ENCODE results near the gene DNAJC5G.

Gene DNAJC5G

DNA sequence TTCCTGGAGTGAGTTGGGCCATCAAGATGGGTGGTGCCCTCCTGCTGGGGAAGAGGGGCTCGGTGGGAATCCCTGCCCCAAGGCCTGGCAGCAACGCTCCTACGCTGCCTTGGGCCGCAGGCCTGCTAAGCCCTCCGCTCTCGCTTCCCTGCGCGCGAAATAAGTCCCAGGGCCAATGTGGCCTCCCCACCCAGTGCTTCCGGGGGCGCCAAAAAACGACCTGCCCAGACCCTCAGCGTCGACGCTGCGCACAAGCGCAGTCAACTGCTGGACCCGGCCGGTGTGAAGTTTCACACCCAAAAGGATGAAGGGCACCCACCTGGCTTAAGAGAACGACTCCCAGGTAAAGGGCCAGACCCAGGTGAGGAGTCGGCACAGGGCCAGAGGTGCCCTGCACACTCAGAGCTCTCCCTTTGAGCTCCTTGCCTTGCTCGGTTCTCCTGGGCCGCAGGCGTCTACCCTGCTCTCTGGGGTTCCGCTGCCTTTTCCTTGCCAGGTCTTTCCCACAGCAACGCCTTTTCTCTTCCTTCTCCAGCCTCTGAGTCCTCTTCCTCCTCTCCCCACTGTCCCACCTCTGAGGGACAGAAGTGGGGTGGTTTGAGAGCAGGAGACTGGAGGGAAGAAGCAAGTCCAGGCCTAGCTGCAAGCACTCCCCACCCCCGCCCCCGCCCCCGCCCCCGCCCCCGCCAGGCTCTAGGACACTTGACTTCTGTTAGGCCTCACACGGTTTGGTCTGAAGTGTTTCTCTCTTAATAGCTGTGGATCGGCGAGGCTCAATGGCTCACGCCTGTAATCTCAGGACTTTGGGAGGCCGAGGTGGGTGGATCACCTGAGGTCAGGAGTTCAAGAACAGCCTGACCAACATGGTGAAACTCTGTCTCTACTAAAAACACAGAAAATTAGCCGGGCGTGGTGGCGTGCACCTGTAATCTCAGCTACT, at the start of gene DNAJC5G:
Gene DNAJC5G (plus strand): TSS at position 223 of the 940 bp plus-strand sequence. CDS start 1,296 bp downstream, outside the sequence.
- DNase-seq: no peak

GRCh38 chr2:27225526-27225925, 49.7 kb upstream of the DNAJC5G start:
- DNase-seq: no peak

DNA sequence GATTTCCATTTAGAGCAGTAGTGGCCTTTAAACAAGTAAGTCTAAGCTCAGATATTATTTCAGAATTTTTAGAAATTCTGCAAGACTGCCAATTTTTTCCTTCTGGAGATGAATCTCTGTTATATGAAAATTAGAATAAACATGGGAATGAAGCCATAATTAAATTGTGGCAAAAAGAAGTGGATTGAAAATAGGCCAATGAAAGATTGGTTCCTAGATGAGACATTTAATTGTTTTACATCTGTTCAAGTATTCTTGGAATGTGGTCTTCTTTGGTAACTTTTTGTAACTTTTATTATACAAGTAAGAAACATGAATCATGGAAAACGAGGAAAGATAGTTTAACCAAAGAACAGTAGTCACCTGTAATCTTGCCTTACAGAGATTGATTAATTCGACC, 47.7 kb upstream of the DNAJC5G start:
- DNase-seq: no peak

DNA sequence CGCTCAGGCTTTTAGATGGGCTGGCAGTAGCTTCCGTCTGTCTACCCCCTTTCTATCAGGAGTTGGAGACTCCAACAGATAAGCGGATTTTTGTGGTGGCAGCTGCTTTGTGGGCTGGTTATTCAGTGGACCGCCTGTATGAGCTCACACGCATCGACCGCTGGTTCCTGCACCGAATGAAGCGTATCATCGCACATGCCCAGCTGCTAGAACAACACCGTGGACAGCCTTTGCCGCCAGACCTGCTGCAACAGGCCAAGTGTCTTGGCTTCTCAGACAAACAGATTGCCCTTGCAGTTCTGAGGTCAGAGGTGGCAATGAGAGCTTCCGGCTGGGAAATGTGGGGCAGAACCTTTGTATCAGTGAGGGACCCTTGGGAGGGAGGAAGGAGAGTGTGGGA, 43.3 kb upstream of the DNAJC5G start:
- no peak for DNase-seq

GRCh38 chr2:27233341-27233740, 41.9 kb upstream of the DNAJC5G start:
- DNase-seq: no peak

GRCh38 chr2:27236136-27236535, 39.1 kb upstream of the DNAJC5G start:
- DNase-seq: no peak

GRCh38 chr2:27236626-27237025, 38.6 kb upstream of the DNAJC5G start:
- no peak for DNase-seq

GRCh38 chr2:27237341-27237945, 37.8 kb upstream of the DNAJC5G start:
- no peak for DNase-seq

GRCh38 chr2:27238976-27239375, 36.3 kb upstream of the DNAJC5G start:
- DNase-seq: no peak

GRCh38 chr2:27240406-27240805, 34.8 kb upstream of the DNAJC5G start:
- DNase-seq: no peak

DNA sequence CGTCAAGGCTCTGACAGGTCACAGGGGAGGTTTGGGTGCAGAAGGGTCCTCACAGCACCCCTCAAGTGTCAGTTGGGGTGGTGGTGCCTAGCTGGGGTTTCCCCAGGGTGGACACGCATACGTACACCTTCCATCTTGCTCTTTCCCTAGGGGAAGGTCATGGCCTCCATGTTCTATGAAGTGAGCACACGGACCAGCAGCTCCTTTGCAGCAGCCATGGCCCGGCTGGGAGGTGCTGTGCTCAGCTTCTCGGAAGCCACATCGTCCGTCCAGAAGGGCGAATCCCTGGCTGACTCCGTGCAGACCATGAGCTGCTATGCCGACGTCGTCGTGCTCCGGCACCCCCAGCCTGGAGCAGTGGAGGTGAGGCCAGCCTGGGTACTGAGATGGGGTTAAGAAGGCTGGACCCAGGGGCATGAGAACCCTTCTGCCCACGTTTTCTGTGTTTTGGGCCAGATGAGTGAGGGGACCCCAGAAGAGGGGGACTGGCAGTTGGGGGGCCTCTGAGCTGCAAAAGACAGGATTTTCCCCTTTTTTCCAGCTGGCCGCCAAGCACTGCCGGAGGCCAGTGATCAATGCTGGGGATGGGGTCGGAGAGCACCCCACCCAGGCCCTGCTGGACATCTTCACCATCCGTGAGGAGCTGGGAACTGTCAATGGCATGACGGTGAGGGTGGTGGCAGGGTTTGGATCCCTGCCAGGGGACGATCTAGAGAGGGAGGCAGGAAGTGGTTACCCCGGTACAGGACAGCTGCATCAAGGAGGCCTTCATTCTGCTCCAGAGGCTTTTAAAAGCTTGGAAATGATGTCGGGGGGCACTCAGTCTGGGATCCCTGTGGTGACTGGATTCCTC, 33.2 kb upstream of the DNAJC5G start:
- DNase-seq: no peak

GRCh38 chr2:27242614-27242951, 32.6 kb upstream of the DNAJC5G start:
- DNase-seq: no peak

GRCh38 chr2:27243391-27244130, 31.7 kb upstream of the DNAJC5G start:
- DNase-seq: no peak

GRCh38 chr2:27245116-27245515, 30.1 kb upstream of the DNAJC5G start:
- no peak for DNase-seq

DNA sequence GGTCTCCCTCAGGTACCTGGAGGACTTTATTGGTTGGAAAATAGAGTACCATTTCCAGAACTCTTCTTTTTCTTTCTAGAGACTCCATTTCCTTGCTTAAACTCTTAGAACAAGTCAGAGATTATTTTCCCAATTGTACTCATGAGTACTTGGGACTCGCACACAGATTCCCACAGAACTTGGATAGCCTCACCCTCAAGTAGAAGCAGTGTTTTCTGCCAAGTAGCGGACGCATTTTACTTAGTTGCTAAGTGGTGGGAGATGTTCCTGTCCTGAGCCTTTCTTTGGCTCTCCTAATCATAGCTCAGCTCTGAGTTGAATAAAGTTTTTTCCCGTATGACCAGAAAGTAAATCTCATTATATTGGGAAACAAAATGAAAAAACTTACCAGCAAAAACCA, 29.6 kb upstream of the DNAJC5G start:
- DNase-seq: no peak

GRCh38 chr2:27247893-27248292, 27.3 kb upstream of the DNAJC5G start:
- no peak for DNase-seq

DNA sequence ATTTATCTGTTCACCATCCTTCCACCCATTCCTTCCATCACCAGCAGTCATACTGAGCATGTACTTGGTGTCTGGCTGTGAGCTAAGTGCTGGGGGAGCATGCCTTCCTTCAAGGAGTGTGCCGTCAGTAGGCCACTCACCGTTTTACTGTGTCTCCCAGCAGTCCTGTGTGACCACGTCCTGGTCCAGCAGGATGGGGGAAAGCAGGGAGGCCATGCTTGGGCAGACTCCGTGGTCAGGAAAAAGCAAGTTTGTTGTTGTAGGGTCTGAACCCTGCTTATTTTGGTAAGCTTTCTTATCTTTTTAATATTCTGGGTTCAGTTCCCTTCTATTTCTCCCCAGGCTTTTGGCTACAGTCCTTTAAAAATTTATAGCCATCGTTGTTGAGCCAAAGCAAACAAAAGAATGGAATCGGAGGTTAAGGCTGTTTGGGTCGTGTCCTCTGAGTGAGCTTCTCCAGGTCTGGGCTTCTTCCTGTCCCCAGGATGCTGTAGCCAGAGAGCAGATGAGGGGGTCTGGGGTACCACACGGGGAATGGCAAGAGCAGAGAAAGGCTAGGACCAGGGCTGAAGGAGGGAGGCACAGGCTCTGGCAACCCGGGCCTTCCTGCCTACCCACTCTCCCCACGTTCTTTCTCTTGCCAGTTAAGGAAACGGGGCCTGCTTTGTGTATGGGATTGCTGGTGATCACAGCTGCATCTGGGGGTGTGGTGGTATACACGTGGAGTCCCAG, 25.9 kb upstream of the DNAJC5G start:
- DNase-seq: no peak

DNA sequence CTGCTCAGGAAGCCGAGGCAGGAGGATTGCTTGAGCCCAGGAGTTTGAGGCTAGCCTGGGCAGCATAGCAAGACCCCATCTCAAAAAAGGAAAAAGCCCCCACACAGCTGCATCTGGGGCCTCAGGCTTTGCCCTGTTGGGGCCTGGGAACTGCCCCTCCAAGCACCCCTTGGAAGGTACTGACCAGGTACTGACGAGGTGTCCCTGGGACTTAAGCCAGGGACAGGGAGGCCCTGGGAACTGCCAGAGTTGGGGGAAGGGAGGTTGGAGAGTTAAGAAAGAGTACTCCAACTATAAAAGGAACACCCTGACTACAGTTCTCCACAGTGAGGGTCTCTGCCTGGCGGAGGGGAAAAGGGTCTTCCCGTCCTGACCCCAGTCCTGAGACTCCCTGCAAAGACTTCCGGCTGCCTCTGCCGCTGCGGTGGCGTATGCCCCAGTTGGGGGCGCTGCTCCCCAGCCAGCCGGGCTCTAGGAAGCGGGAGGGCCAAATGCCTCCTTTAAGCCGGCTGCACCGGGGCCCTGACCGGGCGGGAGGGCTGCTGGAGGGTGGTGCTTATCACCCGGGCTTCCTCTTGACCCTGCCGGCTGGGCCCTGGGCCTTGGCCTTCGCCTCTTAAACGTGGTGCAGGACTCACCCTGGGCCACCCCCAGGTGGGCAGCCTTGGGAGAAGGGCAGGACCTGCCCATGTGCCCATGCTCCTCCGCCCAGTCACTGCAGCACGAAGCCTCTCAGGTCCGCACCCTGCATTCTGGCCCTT, 25.2 kb upstream of the DNAJC5G start:
- DNase-seq: peak; percentile 67 to 73

DNA sequence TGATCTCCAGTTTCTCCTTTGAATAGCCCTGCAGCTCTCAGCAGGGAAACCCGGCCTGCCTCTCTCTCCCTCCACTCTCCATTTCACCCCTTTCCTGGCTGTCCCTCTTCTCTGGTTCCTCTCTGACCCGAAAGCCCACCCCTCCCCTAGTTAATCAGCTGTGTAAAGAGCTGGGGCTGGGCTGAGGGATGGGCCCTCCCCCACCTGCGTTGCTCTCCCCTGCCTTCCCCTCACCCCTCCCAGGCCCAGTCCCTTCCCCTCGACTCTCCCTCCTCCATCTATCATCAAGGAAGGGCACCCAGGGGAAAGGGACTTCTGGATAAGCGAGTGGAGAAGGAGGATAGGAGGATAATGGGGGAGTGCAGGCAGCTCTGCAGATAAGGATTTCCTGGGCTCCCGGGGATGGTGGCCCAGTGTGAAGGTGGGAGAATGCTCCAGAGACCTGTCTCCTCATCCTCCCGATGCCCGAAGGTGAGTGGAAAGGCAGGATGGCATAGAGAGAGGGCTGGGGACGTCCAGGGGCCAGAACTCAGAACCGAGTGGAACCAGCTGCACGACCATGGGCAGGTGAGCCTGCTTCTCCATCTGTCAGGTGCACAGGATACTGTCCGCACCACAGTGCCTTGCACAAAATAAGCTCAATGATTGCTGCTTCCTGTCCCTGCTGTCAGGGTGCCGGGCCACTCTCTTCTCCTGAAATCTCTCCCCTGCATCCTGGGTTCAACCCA, 24.4 kb upstream of the DNAJC5G start:
- DNase-seq: no peak

GRCh38 chr2:27251766-27252165, 23.5 kb upstream of the DNAJC5G start:
- DNase-seq: no peak

GRCh38 chr2:27255187-27255586, 20.0 kb upstream of the DNAJC5G start:
- no peak for DNase-seq

All from activated CD4-positive, alpha-beta T cell treated with anti-CD3 and anti-CD28 coated beads, Interleukin-2, amount 50 U/mL, for 48 hours (primary cell).